ENCODE measurements around the gene TET1. TPM values are rescaled to one million over a fixed set of nuclear protein-coding genes. Genes with fewer than 3 reads are reported as not detected.

Gene TET1
- total RNA-seq, 1 donor from 2014 or later, result 2.1 TPM

DNA sequence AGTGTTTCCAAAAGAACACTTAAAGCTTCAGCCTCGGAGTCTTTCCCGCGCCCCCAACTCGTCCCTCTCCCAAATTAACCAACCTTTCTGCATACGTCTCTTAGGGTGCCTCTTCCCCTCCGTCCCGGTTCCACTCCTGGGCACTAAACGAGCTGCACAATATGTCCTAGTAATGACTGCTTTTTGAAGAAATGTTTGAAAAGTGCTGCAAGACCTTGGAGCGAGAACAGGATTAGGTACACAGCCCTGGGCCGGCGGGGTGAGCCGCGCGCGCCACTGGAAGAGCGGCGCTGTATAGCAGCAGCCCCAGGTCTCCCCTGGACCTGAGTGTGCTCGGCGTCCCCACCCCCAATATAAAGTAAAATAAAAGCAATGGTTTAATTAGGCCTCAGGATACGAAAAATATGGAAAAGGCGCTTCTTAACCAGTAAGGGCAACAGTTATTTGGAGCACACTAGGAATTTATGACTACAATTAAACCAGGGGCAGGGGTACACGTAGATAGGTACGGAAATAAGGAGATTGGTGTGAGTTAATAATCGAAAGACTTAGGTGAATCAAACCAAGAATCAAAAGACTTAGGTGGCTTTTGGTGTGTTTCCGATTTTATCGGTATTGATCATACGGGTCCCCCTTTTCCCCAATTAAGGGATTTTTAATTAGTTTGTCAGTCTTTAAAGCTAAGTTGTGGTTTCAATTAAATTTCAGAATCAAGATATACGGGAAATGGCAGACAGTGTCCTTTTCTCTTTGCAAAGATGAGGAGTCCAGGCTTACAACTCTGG lies 1.9 kb downstream of the TET1 start:
- TF ChIP-seq CTCF (IDR thresholded peaks at IDR 0.05), result no peak
- H3K4me3 ChIP-seq, result peak overlapping the region; percentile 67
- DNase-seq, result no peak
- ATAC-seq, result no peak
- no peaks in the 10 kb centered on the region for H3K9me3 ChIP-seq
- H3K36me3 ChIP-seq, result no peaks in the 10 kb centered on the region
- no peak overlapping the region for H3K27ac ChIP-seq
- H3K4me1 ChIP-seq, result peaks cover 9% of the 10 kb centered on the region
- peaks cover 23% of the 10 kb centered on the region for H3K27me3 ChIP-seq
- intact Hi-C loops (cut with DNase I), result no loop called here

DNA sequence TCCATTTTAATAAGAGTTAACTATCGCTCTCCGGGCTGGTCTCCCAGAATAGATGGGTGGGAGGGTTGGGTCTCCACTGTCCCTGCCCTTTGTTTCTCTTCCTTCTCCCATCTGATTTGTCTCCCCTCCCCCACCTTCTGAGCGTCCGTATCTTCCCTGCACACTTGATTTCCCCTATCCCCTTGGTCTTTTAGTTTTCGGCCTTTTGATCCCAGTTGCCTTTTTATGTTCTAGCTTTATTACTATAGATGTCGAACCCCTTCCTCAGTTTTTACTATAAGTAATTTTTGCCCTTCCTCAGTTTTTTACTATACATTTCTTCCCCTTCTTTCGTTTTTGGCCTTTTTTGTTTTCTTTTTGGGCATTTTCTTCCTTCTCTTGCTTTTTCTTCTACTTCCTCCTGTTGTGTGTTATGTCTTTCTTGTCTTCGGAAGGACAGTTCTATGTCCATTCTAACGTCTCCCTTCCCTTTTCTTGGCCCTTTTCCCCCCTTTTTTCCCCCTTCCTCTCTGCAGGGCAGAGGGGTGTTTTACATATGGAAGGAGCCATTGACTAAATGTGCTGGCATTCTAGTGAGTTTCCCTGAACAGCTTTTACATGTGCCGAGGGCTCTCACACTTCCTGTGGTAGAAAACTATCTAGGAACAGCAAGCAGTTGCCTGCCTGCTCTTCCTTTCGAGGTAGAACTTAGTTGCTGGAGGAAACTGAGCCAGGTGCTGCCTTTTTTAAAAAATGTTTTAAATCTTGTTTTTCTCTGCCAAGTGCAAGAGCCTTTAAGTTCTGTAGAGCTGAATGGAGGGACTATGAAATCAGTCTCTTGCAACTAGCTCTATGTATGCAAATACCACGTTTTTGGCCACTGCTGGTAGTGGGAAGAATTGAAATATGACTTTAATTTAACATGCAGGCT lies 2.8 kb downstream of the TET1 start:
- H3K27me3 ChIP-seq, result peaks cover 23% of the 10 kb centered on the region
- peaks cover 9% of the 10 kb centered on the region for H3K4me1 ChIP-seq
- no peaks in the 10 kb centered on the region for H3K9me3 ChIP-seq
- TF ChIP-seq CTCF (IDR thresholded peaks at IDR 0.05), result no peak
- intact Hi-C loops (cut with DNase I), result no loop called here
- no peak for DNase-seq
- ATAC-seq, result no peak
- H3K36me3 ChIP-seq, result no peaks in the 10 kb centered on the region
- peak overlapping the region; percentile 67 for H3K4me3 ChIP-seq
- no peak overlapping the region for H3K27ac ChIP-seq

DNA sequence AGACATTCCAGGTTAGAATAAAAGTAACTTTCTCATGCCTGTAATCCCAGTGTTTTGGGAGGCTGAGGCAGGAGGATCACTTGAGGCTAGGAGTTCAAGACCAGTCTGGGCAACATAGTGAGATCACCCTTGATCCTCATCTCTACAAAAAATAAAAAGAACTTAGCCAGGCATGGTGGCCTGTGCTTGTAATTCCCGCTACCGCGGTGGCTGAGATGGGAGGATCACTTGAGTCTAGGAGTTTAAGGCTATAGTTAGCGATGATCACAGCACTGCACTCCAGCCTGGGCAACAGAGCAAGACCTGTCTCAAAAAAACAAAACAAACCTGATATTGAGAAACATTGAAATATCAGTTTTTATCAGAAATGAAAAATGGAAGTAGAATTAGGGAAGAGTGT lies 4.6 kb downstream of the TET1 start:
- intact Hi-C loops (cut with DNase I), result no loop called here
- ATAC-seq, result no peak
- no peak for TF ChIP-seq CTCF (IDR thresholded peaks at IDR 0.05)
- Histone ChIP-seq H3K4me1 (peaks cover 9% of the 10 kb centered on the region), H3K27me3 (peaks cover 23% of the 10 kb centered on the region), H3K36me3 (no peaks in the 10 kb centered on the region), H3K27ac (no peak overlapping the region), H3K9me3 (no peaks in the 10 kb centered on the region), H3K4me3 (no peak overlapping the region)
- no peak for DNase-seq

- H3K36me3 ChIP-seq, result no peaks in the 10 kb centered on the region
- intact Hi-C loops (cut with DNase I), result no loop called here
- no peak for TF ChIP-seq CTCF (IDR thresholded peaks at IDR 0.05)
- H3K4me3 ChIP-seq, result no peak overlapping the region
- peaks cover 18% of the 10 kb centered on the region for H3K27me3 ChIP-seq
- no peaks in the 10 kb centered on the region for H3K9me3 ChIP-seq
- ATAC-seq (no peak), DNase-seq (no peak)
- H3K27ac ChIP-seq, result no peak overlapping the region
- H3K4me1 ChIP-seq, result peaks cover 3% of the 10 kb centered on the region
These were observed 5.5 kb downstream of the TET1 start for GRCh38 chr10:68565658-68566057.

DNA sequence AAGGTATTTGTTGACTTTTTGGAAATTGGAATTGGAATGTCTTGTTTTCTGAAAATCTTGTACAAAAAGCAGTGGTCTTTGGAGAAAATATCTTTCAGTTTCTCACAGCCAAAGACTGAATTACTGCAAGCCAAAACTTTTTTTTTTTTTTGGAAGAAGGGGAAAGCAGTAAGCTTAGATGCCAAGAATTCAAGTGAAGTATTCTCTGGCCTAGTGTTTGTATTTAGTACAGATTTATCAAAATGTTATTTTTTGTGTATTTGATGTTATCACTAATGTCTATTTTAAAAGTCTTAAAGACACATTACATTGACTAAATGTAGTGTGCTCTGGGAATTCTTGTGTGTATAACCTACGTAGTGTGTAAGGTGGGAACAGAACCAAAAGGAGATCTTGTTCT lies 6.2 kb downstream of the TET1 start:
- no peak overlapping the region for H3K4me3 ChIP-seq
- no peak overlapping the region for H3K27ac ChIP-seq
- intact Hi-C loops (cut with DNase I), result no loop called here

More for the DNA sequence above, 6.2 kb downstream of the TET1 start:
- Histone ChIP-seq H3K27me3 (peaks cover 11% of the 10 kb centered on the region), H3K4me1 (no peaks in the 10 kb centered on the region), H3K9me3 (no peaks in the 10 kb centered on the region), H3K36me3 (no peaks in the 10 kb centered on the region)
- ATAC-seq, result no peak
- no peak for TF ChIP-seq CTCF (IDR thresholded peaks at IDR 0.05)
- no peak for DNase-seq

Measured in upper lobe of right lung (tissue), 1 donor.